ENCODE results near the gene MAGEF1.

MAGEF1 gene

DNA sequence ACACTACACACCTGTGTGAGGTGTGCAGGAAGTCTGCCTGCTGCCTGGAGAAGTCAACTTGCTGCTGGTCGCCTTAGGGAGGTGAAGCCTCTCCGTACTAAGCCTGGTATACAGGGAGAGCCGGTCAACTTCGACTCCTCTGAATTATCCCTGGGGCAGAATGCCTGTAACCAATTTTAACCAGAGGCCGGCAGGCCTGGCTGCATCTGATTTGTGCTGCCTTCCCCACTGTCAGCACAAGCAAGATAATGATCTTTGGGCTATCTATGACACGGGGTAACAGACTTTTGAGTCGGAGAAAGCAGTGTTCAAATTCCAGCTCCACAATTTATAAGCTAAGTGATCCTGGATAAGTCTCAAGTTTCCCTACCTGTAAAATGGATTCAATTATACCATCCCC lies 42.3 kb downstream of the MAGEF1 start:
- DNase-seq (ENCODE audit: low read depth): no peak

DNA sequence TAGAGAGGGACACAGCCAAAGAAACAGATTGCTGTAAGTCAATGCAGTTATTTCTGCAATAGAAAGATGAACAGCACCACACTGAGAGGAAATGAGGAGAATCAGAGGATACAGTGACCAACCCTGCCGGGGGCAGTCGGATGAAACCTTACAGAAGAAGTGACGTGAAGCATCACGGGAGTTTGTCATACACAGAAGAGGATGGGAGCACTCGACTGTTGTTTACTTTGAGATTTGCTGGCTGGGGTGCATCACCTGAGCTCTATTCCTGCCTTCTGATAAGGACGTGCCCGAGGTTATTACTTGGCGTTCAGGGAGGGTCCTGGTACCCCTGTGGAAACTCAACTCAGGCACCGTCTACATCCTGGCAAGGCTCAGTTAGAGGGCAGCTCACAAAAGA lies 45.4 kb downstream of the MAGEF1 start:
- DNase-seq (ENCODE audit: low read depth): no peak

DNA sequence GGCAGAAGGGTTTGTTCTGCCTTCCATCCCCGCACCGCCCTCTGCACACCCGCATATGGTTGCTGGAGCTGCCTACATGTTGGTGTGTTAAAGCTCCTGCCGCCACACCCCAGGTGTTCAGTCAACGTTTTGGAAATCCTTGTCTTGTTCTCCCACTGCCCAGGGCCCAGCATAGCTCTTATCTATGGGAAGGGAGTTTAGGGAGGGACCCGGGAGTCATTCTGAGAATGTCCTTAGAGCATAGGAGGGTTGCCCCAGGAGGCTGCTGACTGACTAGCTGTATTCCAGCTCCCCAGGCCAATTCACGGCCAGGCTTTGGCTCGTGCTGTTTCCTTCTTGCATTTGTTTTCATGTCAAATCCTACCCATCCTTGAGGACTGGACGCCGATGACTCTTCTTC lies 46.8 kb downstream of the MAGEF1 start:
- no peak for DNase-seq (ENCODE audit: low read depth)

DNA sequence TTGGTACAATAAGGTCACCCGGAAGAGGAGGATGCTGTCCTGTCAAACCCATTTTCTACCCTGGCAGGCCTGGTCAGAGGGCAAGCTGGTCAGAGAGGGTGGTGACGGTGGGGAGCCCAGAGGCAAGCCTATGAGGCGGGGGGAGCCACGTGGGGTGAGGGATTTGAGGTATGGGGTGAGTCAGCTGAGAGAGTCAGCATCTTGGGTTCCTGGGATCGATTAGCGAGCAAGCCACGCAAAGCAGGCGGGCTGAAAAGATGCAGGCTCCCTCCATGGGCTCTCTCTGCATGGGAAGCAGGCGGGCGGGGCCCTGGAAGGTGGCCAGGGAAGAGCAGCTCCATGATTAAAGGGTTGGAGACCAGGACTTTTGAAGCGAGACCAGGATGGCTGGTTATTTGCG lies 48.1 kb downstream of the MAGEF1 start:
- DNase-seq (ENCODE audit: low read depth): peak; percentile 23

DNA sequence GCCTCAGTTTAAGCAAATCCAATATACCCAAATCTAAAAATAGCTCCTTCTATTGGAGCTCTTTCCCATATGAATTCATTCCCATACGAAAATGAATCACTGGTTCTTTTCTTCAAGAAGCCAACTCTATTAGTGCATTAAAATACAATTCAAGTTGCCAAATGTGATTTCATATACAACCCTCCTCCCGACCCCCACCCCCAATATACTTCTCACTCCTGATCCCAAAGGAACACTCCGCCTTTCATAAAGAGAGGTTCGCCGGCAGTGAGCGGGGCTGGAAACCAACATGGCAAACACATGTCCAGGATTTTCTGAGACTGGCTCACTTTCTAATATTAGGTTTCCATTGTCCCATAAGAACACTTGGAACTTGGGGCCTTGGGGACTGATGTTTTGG lies 48.5 kb downstream of the MAGEF1 start:
- DNase-seq (ENCODE audit: low read depth): no peak

- no peak for DNase-seq (ENCODE audit: low read depth)
Observed at GRCh38 chr3:184662187-184662586, 49.7 kb downstream of the MAGEF1 start.

DNA sequence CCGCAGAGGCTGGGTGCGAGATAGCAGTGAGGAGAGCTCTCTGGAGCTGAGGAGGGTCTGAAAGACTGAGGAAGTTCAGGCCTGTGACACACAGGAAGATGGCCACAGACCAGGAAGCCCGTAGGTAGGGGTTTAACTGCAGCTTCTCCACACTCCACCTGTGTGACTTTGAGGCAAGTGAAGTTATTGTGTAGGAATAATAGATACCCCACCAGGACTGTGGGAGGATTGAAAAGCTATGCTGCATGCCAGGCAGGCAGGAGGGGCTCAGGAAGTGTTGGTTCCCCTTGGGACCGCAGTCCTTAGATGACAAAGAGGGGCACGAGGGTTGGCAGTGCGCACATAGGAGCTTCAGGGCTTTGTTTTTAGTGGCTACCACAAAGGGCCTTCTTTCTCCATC lies 50.9 kb downstream of the MAGEF1 start:
- no peak for DNase-seq (ENCODE audit: low read depth)
